ENCODE results near the gene TRMT10B.

Gene TRMT10B

DNA sequence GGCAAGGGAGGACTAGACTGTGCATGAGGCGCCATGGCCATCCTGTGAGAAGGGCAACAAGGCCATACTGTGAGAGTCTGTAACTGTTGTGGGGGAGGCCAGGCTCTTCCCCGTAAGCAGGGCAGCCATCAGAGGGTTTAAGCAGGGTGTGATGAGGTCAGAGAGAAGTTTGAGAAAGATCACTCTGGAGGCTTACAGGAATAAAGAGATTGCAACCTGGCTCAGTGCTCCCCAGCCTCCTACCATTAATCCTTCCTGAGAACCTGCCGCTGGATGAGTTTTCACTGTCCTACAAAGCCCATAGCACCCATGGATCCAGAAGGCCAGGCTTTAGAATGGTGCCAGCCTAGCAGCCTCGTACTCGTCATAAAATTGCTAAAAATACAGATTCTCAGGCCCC, 14.4 kb upstream of the TRMT10B start:
- ChIA-PET POLR2A (no interaction called here), CTCF (no interaction called here)
- Histone ChIP-seq H3K4me1 (ENCODE audit: control insufficient read depth, insufficient read depth, low read length) (no peaks in the 10 kb centered on the region), H3K4me3 (ENCODE audit: low read depth, low read length) (no peak overlapping the region), H3K36me3 (ENCODE audit: control insufficient read depth in 2 of 2, insufficient read depth in 1 of 2, low read length in 2 of 2) (no peaks in the 10 kb centered on the region), H3K27ac (ENCODE audit: extremely low read depth, low read depth, low read length) (no peak overlapping the region), H3K9me3 (ENCODE audit: control insufficient read depth, insufficient read depth, low read depth, low read length) (no peaks in the 10 kb centered on the region)
- TF ChIP-seq ZFHX2 (tag by site-specific recombination; conservative IDR thresholded peaks at IDR 0.05) (no peak), ZNF449 (tag by site-specific recombination; IDR thresholded peaks at IDR 0.05) (no peak), ZNF621 (tag by site-specific recombination; IDR thresholded peaks at IDR 0.05) (no peak), YY2 (tag by site-specific recombination; IDR thresholded peaks at IDR 0.05) (no peak), ZNF2 (tag by site-specific recombination; IDR thresholded peaks at IDR 0.05) (no peak), ZNF529 (tag by site-specific recombination; IDR thresholded peaks at IDR 0.05; ENCODE audit: insufficient replicate concordance) (no peak), ZNF280D (tag by site-specific recombination; IDR thresholded peaks at IDR 0.05) (no peak), ZNF211 (tag by site-specific recombination; IDR thresholded peaks at IDR 0.05; ENCODE audit: low read depth) (no peak), GLIS2 (tag by site-specific recombination; IDR thresholded peaks at IDR 0.05) (no peak), KLF16 (tag by site-specific recombination; IDR thresholded peaks at IDR 0.05) (no peak), ZBTB8A (tag by site-specific recombination; IDR thresholded peaks at IDR 0.05) (no peak), ZSCAN16 (tag by site-specific recombination; IDR thresholded peaks at IDR 0.05) (no peak), ZNF777 (tag by site-specific recombination; IDR thresholded peaks at IDR 0.05; ENCODE audit: borderline replicate concordance) (no peak), ZNF521 (tag by site-specific recombination; IDR thresholded peaks at IDR 0.05) (no peak), ZSCAN30 (tag by site-specific recombination; IDR thresholded peaks at IDR 0.05) (no peak)
- TF ChIP-seq, protein P1, sequence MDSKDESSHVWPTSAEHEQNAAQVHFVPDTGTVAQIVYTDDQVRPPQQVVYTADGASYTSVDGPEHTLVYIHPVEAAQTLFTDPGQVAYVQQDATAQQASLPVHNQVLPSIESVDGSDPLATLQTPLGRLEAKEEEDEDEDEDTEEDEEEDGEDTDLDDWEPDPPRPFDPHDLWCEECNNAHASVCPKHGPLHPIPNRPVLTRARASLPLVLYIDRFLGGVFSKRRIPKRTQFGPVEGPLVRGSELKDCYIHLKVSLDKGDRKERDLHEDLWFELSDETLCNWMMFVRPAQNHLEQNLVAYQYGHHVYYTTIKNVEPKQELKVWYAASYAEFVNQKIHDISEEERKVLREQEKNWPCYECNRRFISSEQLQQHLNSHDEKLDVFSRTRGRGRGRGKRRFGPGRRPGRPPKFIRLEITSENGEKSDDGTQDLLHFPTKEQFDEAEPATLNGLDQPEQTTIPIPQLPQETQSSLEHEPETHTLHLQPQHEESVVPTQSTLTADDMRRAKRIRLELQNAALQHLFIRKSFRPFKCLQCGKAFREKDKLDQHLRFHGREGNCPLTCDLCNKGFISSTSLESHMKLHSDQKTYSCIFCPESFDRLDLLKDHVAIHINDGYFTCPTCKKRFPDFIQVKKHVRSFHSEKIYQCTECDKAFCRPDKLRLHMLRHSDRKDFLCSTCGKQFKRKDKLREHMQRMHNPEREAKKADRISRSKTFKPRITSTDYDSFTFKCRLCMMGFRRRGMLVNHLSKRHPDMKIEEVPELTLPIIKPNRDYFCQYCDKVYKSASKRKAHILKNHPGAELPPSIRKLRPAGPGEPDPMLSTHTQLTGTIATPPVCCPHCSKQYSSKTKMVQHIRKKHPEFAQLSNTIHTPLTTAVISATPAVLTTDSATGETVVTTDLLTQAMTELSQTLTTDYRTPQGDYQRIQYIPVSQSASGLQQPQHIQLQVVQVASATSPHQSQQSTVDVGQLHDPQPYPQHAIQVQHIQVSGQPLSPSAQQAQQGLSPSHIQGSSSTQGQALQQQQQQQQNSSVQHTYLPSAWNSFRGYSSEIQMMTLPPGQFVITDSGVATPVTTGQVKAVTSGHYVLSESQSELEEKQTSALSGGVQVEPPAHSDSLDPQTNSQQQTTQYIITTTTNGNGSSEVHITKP (tag by site-specific recombination; IDR thresholded peaks at IDR 0.05) = no peak
- TF ChIP-seq, protein P2, sequence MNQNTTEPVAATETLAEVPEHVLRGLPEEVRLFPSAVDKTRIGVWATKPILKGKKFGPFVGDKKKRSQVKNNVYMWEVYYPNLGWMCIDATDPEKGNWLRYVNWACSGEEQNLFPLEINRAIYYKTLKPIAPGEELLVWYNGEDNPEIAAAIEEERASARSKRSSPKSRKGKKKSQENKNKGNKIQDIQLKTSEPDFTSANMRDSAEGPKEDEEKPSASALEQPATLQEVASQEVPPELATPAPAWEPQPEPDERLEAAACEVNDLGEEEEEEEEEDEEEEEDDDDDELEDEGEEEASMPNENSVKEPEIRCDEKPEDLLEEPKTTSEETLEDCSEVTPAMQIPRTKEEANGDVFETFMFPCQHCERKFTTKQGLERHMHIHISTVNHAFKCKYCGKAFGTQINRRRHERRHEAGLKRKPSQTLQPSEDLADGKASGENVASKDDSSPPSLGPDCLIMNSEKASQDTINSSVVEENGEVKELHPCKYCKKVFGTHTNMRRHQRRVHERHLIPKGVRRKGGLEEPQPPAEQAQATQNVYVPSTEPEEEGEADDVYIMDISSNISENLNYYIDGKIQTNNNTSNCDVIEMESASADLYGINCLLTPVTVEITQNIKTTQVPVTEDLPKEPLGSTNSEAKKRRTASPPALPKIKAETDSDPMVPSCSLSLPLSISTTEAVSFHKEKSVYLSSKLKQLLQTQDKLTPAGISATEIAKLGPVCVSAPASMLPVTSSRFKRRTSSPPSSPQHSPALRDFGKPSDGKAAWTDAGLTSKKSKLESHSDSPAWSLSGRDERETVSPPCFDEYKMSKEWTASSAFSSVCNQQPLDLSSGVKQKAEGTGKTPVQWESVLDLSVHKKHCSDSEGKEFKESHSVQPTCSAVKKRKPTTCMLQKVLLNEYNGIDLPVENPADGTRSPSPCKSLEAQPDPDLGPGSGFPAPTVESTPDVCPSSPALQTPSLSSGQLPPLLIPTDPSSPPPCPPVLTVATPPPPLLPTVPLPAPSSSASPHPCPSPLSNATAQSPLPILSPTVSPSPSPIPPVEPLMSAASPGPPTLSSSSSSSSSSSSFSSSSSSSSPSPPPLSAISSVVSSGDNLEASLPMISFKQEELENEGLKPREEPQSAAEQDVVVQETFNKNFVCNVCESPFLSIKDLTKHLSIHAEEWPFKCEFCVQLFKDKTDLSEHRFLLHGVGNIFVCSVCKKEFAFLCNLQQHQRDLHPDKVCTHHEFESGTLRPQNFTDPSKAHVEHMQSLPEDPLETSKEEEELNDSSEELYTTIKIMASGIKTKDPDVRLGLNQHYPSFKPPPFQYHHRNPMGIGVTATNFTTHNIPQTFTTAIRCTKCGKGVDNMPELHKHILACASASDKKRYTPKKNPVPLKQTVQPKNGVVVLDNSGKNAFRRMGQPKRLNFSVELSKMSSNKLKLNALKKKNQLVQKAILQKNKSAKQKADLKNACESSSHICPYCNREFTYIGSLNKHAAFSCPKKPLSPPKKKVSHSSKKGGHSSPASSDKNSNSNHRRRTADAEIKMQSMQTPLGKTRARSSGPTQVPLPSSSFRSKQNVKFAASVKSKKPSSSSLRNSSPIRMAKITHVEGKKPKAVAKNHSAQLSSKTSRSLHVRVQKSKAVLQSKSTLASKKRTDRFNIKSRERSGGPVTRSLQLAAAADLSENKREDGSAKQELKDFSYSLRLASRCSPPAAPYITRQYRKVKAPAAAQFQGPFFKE (tag by site-specific recombination; IDR thresholded peaks at IDR 0.05; ENCODE audit: borderline replicate concordance) = no peak
- TF ChIP-seq, protein P3, sequence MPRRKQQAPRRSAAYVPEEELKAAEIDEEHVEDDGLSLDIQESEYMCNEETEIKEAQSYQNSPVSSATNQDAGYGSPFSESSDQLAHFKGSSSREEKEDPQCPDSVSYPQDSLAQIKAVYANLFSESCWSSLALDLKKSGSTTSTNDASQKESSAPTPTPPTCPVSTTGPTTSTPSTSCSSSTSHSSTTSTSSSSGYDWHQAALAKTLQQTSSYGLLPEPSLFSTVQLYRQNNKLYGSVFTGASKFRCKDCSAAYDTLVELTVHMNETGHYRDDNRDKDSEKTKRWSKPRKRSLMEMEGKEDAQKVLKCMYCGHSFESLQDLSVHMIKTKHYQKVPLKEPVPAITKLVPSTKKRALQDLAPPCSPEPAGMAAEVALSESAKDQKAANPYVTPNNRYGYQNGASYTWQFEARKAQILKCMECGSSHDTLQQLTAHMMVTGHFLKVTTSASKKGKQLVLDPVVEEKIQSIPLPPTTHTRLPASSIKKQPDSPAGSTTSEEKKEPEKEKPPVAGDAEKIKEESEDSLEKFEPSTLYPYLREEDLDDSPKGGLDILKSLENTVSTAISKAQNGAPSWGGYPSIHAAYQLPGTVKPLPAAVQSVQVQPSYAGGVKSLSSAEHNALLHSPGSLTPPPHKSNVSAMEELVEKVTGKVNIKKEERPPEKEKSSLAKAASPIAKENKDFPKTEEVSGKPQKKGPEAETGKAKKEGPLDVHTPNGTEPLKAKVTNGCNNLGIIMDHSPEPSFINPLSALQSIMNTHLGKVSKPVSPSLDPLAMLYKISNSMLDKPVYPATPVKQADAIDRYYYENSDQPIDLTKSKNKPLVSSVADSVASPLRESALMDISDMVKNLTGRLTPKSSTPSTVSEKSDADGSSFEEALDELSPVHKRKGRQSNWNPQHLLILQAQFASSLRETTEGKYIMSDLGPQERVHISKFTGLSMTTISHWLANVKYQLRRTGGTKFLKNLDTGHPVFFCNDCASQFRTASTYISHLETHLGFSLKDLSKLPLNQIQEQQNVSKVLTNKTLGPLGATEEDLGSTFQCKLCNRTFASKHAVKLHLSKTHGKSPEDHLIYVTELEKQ (tag by site-specific recombination; IDR thresholded peaks at IDR 0.05; ENCODE audit: borderline replicate concordance) = no peak
